ENCODE measurements around the gene EEF1A1.
A peak's percentile ranks its signal among the peaks of the same experiment; 100 is the strongest.
"Not testable (repeated sequence)": the region's sequence is repeated elsewhere in the genome, so short reads cannot be mapped to it uniquely, and the experiment has no call there.

EEF1A1 gene

DNA sequence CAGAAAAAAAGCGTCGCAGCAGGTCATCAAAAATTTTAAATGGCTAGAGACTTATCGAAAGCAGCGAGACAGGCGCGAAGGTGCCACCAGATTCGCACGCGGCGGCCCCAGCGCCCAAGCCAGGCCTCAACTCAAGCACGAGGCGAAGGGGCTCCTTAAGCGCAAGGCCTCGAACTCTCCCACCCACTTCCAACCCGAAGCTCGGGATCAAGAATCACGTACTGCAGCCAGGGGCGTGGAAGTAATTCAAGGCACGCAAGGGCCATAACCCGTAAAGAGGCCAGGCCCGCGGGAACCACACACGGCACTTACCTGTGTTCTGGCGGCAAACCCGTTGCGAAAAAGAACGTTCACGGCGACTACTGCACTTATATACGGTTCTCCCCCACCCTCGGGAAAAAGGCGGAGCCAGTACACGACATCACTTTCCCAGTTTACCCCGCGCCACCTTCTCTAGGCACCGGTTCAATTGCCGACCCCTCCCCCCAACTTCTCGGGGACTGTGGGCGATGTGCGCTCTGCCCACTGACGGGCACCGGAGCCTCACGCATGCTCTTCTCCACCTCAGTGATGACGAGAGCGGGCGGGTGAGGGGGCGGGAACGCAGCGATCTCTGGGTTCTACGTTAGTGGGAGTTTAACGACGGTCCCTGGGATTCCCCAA lies at the start of gene EEF1A1:
TSS of gene EEF1A1 (minus strand) at position 345 of the 663 bp plus-strand sequence. CDS start 1,006 bp downstream, outside the sequence.
- peak; percentile 99 for DNase-seq (ENCODE audit: low spot score)

DNA sequence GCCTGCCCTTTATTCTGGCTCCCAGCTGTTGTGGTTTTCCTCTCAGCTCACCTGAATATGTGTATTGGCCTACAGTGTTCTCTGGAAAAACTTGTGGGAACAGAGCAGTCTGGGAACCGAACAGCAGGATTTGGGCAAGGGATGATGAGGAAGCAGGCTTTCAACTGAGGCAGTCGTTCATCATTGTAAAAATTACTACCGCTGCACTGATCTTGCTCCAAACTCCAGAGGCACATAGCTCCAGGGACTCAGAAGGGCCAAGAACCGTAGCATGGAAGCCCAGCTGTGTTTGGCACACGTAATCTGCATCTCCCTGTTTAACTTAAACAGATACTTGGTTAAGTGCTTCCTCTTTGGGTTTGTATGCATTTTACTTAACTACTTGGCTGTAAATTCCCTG lies 48.3 kb upstream of the EEF1A1 start:
- DNase-seq (ENCODE audit: low spot score) = no peak

DNA sequence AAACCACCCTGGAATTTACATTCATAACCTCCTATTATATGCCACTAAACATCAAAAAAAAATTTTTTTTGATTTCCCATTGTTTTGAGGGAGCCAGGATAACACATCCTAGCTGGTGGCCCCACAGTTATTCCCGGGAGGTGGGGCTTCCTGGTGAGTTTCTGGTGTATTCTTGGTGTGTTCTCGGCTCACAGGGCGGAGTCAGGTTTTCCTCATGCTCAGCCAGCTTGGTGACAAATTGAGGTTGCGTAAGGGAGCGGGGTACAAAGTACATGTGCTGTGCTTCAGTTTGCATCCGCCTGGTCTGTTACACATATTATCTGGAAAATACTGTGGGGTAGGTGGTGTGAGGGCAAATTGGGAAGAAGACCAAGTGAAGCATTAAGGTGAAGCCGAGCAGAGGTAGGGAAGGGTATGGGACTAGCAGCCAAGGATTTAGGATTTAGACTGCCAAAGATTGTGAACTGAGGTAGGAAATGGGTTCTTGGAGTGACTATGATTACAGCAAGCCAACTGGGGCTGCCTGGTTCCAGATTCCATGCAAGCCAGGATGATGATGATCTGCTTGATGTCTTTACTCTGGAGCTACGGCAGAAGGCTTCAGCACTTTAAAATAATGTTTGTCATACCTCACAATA lies 46.2 kb upstream of the EEF1A1 start:
- DNase-seq (ENCODE audit: low spot score) = no peak

DNA sequence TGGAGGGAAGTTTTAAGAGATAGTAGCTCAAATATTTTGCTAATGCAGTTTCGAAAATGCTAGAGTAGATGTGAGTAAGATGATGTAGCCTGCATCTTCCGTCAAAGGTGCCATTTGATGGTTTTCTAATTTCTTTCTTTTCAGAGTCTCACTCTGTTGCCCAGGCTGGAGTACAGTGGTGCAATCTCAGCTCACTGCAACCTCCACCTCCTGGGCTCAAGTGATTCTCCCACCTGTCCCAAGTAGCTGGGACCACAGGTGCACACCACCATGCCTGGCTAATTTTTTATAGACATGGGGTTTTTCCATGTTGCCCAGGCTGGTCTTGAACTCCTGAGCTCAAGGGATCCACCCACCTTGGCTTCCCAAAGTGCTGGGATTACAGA lies 45.6 kb upstream of the EEF1A1 start:
- DNase-seq (ENCODE audit: low spot score) = not testable (repeated sequence)

DNA sequence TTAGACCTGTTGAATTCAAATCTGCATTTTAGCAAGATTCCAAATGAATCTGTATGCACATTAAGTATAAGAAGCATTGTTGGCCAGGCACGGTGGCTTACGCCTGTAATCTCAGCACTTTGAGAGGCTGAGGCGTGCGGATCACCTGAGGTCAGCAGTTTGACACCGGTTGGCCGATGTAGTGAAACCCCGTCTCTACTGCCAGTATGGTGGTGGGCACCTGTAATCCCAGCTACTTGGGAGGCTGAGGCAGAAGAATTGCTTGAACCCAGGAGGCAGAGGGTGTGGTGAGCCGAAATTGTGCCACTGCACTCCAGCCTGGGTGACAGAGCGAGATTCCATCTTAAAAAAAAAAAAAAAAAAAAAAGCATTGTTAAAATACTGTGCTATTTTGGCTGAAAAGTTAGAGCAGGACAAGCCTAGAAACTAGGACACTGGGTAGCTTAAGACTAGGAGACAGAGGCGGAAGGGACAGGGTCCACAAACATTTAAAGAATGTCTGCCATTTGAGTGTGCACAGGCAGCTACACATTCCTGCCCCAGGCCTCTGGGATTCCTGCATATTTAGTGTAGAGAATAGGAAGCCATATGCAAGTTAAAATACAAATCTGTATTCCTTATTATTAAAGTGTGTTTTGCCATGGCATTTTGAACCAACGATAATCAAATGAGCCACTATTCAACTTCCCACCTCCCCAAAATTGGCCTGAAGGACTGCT lies 45.1 kb upstream of the EEF1A1 start:
- no peak for DNase-seq (ENCODE audit: low spot score)

DNA sequence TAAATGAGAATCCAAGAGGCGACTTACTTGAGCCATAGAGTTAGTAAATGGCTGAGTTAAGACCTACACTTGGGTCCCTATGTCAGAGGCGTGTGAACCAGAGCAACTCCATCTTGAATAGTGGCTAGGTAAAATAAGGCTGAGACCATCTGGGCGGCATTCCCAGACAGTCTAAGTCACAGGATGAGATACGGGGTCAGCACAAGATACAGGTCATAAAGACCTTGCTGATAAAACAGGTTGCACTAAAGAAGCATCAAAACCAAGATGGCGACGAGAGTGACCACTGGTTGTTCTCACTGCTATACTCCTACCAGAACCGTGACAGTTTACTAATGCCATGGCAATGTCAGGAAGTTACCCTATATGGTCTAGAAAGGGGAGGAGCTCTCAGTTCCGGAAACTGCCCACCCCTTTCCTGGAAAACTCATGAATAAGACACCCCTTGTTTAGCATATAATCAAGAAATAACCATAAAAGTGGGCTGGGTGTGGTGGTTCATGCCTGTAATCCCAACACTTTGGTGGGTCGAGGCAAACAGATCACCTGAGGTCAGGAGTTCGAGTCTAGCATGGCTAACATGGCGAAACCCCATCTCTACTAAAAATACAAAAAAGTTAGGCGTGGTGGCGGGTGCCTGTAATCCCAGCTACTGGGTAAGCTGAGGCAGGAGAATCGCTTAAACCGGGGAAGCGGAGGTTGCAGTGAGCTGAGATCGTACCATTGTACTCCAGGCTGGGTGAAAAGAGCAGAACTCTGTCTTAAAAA lies 43.9 kb upstream of the EEF1A1 start:
- no peak for DNase-seq (ENCODE audit: low spot score)

DNA sequence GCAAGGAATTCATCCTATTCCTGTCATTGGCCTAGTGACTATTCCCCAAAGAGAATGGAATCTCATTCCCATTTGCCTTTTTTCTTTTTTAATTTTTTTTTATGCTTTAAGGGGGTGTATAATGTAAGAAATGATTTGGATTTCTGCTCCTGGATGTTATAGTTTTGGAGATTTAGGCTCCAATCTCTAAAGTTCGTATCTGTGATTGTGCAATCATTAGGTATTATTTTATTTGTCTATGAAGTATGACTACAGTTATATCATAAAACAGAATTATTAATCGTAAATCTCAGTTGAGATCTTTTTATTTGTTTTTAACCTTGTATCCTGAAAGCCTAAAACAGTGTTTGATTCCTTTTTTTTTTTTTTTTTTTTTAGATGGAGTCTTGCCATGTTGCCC lies 41.7 kb upstream of the EEF1A1 start:
- no peak for DNase-seq (ENCODE audit: low spot score)

DNA sequence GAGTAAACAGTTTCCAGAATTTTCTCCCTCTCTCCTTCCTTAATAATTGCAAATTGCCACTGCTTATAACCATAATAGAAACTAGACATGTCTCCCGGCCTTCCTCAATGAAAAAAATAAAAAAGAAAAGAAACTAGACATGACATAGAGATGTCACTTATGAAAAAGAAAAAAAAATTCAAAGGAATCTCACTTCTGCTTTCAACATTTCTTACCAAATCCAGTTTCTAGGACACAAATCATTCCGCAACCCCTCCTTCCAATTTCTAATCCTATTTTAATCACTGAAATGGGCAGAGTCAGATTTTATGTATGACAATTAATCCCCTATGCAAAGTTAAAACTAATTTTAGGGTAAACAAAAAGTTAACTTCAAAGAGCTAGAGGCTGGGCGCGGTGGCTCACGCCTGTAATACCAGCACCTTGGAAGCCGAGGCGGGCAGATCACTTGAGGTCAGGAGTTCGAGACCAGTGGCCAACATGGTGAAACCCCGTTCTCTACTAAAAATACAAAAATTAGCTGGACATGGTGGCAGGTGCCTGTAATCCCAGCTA lies 40.1 kb upstream of the EEF1A1 start:
- no peak for DNase-seq (ENCODE audit: low spot score)

DNA sequence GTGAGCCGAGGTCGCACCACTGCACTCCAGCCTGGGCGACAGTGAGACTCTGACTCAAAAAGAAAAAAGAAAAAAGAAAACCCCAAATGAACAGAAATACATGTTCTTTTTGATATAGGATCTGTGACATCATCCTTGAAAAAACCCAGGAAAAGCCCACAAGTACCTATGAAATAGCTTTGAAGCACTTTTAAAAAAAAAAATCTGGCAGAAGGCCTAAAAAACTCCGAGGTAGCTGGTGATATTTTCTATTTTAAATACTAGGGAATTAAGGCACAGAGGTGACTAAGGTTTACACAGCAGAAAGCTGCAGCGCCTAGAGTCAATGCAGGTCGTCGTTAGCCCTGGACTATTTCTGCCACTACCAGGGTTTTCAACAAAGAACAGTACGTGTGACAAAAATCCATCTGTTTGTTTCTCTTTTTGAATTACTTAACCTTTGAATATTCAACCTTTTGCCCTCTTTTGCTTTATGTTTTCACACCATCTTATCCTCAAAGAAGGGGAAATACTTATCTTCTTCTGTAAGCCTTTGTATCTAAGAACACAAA lies 39.4 kb upstream of the EEF1A1 start:
- DNase-seq (ENCODE audit: low spot score) = no peak

DNA sequence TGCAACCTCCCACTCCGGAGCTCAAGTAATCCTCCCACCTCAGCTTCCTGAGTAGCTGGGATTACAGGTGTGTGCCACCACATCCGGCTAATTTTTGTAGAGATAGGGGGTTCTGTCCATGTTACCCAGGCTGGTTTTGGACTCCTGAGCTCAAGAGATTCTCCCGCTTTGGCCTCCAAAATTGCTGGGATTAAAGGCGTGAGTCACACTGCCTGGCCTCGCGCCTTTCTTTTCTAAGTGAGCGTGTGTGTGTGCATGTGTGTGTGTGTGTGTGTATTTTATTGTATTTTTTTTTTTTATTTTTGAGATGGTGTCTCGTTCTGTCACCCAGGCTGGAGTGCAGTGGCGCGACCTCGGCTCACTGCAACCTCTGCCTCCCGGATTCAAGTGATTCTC lies 38.6 kb upstream of the EEF1A1 start:
- DNase-seq (ENCODE audit: low spot score) = not testable (repeated sequence)

DNA sequence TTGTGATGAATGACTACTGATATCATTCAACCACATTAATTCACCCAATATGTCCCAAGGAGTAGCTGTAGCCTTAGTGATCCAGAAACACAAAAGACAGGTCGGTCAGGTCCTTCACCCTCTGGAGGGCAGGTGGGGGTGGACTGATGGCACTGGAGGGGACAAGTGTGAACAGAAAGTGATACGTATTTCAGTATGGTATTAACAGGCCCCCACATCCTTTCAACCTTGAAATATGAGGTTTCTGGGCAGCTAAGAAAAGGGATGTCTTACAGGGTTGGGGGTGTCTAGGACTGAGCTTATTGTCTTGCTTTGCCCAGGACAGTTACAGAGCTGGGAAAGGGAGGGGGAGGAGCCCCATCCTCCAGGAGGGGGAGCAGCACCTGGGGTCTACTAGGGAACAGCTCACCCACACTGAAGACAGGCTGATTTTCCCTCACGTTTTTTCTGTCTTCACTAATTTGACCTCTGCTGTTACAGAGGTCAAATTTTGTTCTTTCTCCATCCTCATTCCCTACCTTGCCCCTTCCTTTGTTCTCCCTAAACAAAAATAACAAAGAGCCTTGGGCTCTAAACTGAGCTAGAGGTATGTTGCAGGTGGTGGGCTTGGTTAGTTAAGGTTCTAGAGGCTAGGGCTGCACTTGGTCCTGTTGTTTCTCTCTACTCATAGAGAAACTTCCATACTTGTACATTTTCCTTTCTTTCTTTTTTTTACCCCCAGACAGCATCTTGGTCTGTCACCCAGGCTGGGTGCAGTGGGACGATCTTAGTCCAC lies 38.0 kb upstream of the EEF1A1 start:
- DNase-seq (ENCODE audit: low spot score) = no peak

DNA sequence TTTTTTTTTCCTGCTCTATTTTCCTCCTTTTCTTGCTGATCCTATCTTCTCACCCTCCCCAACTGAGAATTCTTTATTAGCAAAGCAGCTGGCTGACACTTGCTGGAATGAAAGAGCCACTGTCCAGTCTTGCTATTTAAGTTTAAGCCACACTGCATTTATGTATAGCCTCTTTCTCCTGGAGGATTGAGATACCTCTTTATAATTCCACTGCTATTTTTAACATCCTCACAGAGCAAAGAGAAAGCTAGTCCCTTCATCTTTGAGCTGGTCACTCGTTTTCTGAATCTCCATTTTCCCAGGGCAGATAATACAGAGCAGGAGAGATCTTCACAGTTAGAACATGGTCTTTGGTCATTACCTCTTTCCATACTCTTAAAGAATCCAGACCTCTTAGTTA lies 36.0 kb upstream of the EEF1A1 start:
- no peak for DNase-seq (ENCODE audit: low spot score)

DNA sequence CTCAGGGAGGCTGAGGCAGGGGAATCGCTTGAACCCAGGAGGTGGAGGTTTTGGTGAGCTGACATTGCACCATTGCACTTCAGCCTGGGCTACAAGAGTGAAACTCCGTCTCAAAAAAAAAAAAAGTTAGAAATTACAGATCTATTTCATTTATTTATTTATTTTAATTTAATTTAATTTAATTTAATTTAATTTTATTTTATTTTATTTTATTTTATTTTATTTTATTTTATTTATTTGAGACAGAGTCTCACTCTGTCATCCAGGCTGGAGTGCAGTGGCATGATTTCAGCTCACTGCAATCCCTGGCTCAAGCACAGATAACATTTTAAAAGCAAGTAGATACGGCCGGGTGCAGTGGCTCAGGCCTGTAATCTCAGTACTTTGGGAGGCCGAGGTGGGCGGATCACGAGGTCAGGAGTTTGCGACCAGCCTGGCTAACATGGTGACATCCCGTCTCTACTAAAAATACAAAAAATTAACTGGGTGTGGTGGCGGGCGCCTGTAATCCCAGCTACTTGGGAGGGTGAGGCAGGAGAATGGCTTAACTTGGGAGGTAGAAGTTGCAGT lies 34.6 kb upstream of the EEF1A1 start:
- DNase-seq (ENCODE audit: low spot score) = not testable (repeated sequence)

DNA sequence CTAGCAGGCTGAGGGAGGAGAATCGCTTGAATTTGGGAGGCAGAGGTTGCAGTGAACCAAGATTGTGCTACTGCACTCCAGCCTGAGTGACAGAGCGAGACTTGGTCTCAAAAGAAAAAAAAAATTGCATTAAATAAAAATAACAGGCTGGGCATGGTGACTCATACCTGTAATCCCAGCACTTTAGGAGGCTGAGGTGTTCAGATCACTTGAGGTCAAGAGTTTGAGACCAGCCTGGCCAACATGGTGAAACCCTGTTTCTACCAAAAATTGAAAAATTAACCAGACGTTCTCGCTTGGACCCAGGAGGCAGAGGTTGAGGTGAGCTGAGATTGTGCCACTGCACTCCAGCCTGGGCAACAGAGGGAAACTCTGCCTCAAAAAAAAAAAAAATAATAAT lies 30.3 kb upstream of the EEF1A1 start:
- DNase-seq (ENCODE audit: low spot score) = not testable (repeated sequence)

DNA sequence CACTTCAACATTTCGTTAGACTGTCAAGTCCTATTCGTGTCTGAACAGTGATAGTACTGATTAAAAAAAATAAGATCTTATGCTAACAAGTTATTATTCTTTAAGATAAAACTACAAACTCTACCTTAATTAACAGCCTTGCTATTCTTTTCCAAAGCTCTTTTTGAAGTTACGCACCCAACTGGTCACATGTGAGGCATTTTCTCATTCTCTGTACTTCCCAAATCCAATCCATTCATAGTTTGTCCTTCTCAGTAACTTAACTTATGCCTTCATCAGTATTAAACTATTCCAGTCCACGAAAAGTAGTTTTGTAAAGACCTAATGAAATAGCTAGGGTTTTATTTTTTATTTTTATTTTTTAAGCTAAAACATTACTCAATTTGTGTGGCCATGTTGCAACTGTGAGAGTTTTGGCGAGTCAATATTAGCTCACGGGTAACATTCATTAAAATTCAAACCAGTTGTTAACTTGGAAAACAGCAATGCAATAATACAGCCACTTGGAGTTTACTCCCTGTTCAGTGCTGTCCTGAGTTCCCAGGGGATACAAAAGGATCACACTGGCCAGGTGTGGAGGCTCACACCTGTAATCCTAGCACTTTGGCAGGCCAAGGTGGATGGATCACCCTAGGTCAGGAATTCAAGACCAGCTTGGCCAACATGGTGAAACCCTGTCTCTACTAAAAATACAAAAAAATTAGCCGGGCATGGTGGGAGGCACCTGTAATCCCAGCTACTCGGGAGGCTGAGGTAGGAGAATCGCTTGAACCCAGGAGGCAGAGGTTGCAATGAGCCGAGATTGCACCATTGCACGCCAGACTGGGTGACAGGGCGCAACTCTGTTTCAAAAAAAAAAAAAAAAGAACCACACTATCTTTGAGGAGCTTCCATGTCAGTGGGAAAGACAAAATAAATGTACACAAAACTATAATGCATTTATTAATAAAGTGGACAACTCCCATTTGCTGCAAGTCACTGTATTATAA lies 27.9 kb upstream of the EEF1A1 start:
- no peak for DNase-seq (ENCODE audit: low spot score)

DNA sequence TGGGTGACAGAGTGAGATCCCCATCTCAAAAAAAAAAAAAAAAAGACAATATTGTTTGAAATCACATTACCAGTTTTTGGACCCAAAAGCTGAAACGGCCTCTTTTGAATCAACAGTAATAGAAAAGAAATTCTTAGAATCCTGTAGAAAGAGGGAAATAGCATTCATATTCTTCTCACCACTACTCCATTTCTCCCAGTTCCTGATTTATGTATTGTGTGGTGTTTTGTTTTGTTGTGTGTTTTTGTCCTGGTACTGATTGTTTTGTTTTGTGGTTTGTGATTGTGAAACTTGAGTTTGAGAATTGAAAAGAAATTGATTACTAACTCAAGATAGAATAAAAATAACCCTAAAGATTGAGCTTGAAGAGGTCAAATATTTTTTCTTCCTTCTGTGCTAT lies 26.2 kb upstream of the EEF1A1 start:
- no peak for DNase-seq (ENCODE audit: low spot score)

DNA sequence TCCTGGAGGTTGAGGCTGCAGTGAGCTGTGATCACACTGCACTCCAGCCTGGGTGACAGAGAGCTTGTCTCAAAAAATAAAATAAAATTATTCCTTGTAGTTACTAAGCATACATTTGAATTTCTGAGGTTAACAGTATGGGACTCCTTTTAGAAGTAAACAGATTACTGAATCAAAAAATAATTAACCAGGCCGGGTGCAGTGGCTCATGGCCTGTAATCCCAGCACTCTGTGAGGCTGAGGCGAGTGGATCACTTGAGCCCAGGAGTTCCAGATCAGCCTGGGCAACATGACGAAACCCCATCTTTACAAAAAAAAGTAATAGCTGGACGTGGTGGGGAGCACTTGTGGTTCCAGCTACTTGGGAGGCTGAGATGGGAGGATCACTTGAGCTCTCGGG lies 22.1 kb upstream of the EEF1A1 start:
- no peak for DNase-seq (ENCODE audit: low spot score)

DNA sequence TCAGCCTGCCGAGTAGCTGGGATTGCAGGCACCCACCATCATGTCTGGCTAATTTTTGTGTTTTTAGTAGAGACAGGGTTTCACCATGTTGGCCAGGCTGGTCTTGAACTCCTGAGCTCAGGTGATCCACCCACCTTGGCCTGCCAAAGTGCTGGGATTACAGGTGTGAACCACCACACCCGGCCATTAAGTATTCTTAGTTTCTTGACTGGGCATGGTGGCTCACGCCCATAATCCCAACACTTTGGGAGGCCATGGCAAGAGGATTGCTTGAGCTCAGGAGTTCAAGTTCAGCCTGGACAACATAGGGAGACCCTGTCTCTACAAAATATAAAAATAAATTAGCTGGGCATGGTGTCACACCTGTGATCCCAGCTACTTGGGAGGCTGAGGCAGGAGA lies 21.6 kb upstream of the EEF1A1 start:
- DNase-seq (ENCODE audit: low spot score) = not testable (repeated sequence)

DNA sequence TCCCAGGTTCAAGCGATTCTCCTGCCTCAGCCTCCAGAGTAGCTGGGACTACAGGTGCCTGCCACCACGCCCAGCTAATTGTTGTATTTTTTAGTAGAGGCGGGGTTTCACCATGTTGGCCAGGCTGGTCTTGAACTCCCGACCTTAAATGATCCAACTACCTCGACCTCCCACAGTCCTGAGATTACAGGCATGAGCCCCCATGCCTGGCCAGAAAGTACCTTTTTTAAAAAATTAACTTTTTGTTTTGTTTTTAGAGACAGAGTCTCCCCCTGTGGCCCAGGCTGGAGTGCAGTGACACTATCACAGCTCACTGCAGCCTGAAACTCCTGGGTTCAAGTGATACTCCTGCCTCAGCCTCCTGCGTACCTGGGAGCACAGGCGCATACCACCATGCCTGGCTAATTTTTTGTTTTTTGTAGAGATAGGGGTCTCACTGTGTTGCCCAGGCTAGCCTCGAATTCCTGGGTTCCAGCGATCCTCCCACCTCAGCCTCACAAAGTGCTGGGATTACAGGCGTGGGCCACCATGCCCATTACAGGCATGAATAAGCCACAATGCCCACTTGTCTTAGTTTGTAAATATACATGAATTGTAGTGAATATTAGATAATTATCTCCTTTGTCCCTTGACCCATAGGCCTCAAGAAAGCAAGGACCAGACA lies 17.4 kb upstream of the EEF1A1 start:
- no peak for DNase-seq (ENCODE audit: low spot score)
